HG03095 (cell line): Measurements from ENCODE around the gene ITPA.

ENCODE experiments used
- ATAC-seq: cut with Tn5 transposase; IDR thresholded peaks from one replicate; pipeline ENCODE4 v1.9.1; 2021; ENCODE audit warnings: moderate library complexity; ENCODE audit not compliant: unreplicated experiment

Gene ITPA

GRCh38 chr20:3242172-3242692 lies 32.9 kb downstream of the ITPA start:
- no peak for ATAC-seq

GRCh38 chr20:3243718-3244358 lies 34.5 kb downstream of the ITPA start:
- ATAC-seq: no peak

- no peak for ATAC-seq
Observed at GRCh38 chr20:3244613-3245012, 35.3 kb downstream of the ITPA start.

- ATAC-seq: no peak
Observed at GRCh38 chr20:3245156-3245555, 35.9 kb downstream of the ITPA start.

- no peak for ATAC-seq
Observed at GRCh38 chr20:3245711-3246110, 36.4 kb downstream of the ITPA start.

- ATAC-seq: no peak
Observed at GRCh38 chr20:3246682-3247081, 37.4 kb downstream of the ITPA start.

GRCh38 chr20:3247638-3248037 lies 38.3 kb downstream of the ITPA start:
- ATAC-seq: no peak

GRCh38 chr20:3248167-3248992 lies 39.1 kb downstream of the ITPA start:
- ATAC-seq: no peak

- no peak for ATAC-seq
Observed at GRCh38 chr20:3248993-3249347, 39.7 kb downstream of the ITPA start.

GRCh38 chr20:3250091-3250504 lies 40.8 kb downstream of the ITPA start:
- no peak for ATAC-seq

- ATAC-seq: no peak
Observed at GRCh38 chr20:3251806-3252205, 42.5 kb downstream of the ITPA start.

- ATAC-seq: no peak
Observed at GRCh38 chr20:3255728-3256127, 46.4 kb downstream of the ITPA start.

GRCh38 chr20:3258429-3258828 lies 49.1 kb downstream of the ITPA start:
- ATAC-seq: no peak

- no peak for ATAC-seq
Observed at GRCh38 chr20:3262566-3262965, 53.3 kb downstream of the ITPA start.

GRCh38 chr20:3270051-3270450 lies 60.8 kb downstream of the ITPA start:
- ATAC-seq: no peak

- ATAC-seq: no peak
Observed at GRCh38 chr20:3273371-3273770, 64.1 kb downstream of the ITPA start.
